Choroid plexus epithelial cell (primary cell): ENCODE measurements around the gene PGBD2.
"Not testable (repeated sequence)": the region's sequence is repeated elsewhere in the genome, so short reads cannot be mapped to it uniquely, and the experiment has no call there.

Experiments used
- DNase-seq: peaks from one replicate; pipeline ENCODE4 v3.0.0-alpha.2; 2010; ENCODE audit warnings: low read depth
- H3K4me3 ChIP-seq: 2 replicates; pipeline ENCODE4 v1.5.1; 2011; ENCODE audit warnings: low read depth, mild to moderate bottlenecking, control low read depth, low read length, moderate library complexity
- CTCF ChIP-seq: conservative IDR thresholded peaks from 2 replicates; pipeline ENCODE4 v1.5.1; 2011; ENCODE audit warnings: low read depth, mild to moderate bottlenecking, control low read depth, inconsistent platforms, low read length, moderate library complexity

Gene PGBD2

DNA sequence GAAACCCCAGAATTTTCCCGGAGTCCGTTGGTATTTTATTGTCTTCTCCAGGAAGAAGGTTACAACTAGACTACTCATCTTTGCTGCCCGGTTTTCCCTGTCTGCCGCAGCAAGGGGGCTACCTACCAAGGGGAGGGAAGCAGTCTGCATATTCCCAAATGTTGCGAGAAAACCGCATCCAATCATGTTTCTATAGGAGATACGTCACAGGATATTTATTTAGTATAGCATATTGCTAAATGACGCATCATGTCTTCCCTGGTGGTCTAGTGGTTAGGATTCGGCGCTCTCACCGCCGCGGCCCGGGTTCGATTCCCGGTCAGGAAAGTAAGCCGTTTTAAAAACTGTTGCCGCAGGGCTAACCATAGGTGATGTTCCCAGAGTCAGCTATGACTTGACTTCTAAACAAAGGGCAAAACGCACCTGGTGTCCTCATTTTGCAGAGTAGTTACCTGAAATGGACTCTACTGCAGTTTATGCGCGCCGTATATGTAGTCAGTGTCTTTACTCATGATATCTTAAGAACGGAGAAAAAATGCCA is 32.0 kb upstream of the PGBD2 start:
- DNase-seq = peak; percentile 93
- H3K4me3 ChIP-seq = peak overlapping the region; percentile 87
- TF ChIP-seq CTCF = no peak

DNA sequence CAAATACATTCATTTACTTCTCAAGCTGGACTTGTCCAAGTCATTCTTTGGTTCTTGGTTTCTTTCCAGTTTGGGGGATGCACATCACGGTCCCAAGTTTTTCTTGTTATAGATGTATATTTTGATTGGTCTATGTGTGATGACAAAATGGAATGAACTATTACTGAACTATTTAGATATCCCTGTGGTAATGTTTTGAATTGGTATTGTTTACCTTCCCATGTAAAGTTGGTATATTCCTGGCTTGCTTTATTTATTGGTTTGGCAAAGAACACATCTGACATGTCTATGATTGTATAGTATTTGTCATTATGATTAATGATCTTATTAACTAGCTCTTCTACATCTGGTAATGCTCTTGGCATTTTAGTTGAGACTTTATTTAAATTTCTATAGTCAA is 24.8 kb upstream of the PGBD2 start:
- no peak overlapping the region for H3K4me3 ChIP-seq
- TF ChIP-seq CTCF = no peak
- no peak for DNase-seq

- DNase-seq = peak; percentile 22
- not testable (repeated sequence) for H3K4me3 ChIP-seq
Observed at GRCh38 chr1:248882427-248882826, 23.6 kb upstream of the PGBD2 start.

DNA sequence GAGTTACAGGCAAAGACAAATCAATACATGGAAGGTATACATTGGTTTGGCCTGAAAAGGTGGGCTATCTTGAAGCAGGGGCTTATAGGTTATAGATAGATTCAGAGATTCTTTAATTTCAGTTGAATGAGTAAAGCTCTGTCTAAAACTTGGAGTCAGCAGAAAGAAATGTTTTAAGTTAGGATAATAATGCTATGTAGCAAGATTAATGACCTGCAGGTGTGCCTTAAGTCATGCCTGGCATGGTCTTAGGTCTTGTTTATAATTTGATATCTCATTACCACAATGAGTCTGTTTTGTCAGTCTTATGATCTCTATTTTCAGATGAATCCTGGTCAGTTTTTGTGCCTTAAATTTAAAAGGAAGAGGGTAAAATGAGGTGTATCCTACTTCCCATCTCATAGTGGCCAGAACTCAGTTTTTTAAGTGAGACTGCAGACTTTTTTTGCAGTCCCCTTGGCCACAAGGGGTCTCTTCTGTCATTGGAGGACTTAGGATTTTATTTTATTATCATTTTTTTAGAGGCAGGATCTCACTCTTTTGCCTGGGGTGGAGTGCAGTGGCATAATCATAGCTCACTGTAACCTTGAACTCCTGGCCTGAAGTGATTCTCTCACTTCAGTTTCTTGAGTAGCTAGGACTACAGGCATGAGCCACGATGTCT is 21.3 kb upstream of the PGBD2 start:
- peak; percentile 23 for TF ChIP-seq CTCF
- H3K4me3 ChIP-seq = no peak overlapping the region

GRCh38 chr1:248885646-248886045 is 20.4 kb upstream of the PGBD2 start:
- no peak overlapping the region for H3K4me3 ChIP-seq
- no peak for TF ChIP-seq CTCF

More for the DNA sequence above, 21.3 kb upstream of the PGBD2 start:
- DNase-seq = no peak

GRCh38 chr1:248886237-248886895 is 19.7 kb upstream of the PGBD2 start:
- DNase-seq = peak; percentile 32
- TF ChIP-seq CTCF = no peak

More at GRCh38 chr1:248885646-248886045, 20.4 kb upstream of the PGBD2 start:
- DNase-seq = no peak

DNA sequence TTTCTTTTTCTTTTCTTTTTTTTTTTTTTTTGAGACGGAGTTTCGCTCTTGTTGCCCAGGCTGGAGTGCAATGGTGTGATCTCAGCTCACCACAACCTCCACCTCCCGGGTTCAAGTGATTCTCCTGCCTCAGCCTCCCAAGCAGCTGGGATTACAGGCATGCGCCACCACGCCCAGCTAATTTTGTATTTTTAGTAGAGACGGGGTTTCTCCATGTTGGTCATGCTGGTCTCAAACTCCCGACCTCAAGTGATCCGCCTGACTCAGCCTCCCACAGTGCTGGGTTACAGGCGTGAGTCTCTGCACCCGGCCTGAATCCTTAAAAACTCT is 16.2 kb upstream of the PGBD2 start:
- H3K4me3 ChIP-seq, DNase-seq: not testable (repeated sequence)

More at GRCh38 chr1:248886237-248886895, 19.7 kb upstream of the PGBD2 start:
- no peak overlapping the region for H3K4me3 ChIP-seq
